GM18870 (cell line): Measurements from ENCODE around the gene P2RY13.

Source experiments
- ATAC-seq: cut with Tn5 transposase; IDR thresholded peaks from one replicate; pipeline ENCODE4 v1.9.1; 2021; ENCODE audit warnings: moderate library complexity; ENCODE audit not compliant: unreplicated experiment

P2RY13 gene

DNA sequence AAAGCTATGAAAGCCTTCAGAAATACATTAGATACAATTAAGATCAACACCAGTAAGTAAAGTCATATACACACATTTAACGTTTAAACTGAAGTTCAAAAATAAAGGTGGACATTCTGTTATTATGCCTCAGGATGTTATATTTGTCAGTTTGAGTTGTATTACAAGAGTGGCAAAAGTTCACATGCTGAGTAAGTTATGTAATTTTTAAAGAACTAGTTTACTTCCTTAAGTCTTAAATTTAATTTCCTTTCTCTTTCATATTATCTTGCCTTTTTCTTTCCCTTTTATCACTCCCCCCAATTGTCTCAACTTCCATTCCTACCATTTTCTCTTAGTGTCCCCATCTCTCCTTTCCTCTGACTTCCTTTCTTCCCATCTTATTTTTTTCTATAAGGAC is 7.8 kb downstream of the P2RY13 start:
- no peak for ATAC-seq

- no peak for ATAC-seq
These were observed 9.2 kb downstream of the P2RY13 start for GRCh38 chr3:151320131-151320530.

GRCh38 chr3:151319628-151320027 is 9.7 kb downstream of the P2RY13 start:
- ATAC-seq, result no peak

DNA sequence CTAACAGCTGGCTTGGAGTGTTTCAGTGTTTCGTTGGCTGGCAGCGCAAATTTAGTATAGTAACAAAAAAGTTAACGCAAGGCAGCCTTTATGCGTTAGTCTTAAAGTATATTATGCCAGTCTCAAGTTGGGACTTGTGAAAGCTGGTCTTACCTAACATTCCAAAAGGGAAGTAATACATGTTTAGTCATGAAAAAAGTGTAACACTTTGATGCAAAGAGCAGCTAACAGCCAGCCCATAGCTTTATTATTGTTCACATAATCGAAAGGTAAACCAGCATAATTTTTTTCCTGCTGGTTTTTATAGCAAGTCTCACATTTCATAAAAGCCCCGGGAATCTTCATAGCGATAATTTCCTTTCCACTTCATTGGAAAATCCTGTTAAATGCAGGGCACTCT is 10.4 kb downstream of the P2RY13 start:
- no peak for ATAC-seq

GRCh38 chr3:151318313-151318712 is 11.0 kb downstream of the P2RY13 start:
- ATAC-seq, result no peak

DNA sequence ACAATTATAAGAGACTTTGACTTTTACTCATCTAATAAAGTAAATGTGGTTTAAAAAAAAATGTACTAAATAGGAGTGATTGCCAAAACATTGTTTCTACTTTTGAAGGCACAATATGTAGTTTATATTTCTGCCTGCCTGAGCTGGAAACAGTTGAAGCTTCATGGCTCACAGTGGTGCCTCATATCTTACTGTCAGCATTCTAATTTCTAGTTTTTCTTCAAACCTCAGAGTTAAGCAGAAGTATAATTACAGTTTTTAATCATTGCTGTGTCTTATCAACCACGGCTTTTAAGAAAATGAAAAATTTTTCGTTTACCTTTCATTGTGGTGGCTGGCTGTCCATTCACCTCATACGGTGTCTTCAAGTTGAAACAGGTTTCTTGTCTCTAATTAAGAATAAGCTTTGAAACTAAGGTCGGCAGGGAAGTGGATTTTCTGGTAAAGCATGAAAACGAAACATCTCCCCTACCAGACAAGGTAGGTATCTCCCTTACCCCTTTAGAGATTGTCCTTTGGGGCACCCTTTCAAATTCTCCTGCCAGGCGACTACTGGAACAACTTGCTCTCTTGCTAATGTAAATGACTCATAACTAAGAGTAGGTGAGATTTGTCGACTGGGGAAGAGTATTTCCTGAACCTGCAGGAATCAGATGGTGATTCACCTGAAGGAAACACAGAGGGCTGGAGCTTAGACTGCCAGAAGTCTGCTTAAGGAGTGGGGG is 12.9 kb downstream of the P2RY13 start, which contains the start of gene GPR87:
GPR87 (minus strand) TSS at position 554 of the 725 bp plus-strand sequence. CDS start 16,720 bp downstream, outside the sequence.
- peak; percentile 56 for ATAC-seq

DNA sequence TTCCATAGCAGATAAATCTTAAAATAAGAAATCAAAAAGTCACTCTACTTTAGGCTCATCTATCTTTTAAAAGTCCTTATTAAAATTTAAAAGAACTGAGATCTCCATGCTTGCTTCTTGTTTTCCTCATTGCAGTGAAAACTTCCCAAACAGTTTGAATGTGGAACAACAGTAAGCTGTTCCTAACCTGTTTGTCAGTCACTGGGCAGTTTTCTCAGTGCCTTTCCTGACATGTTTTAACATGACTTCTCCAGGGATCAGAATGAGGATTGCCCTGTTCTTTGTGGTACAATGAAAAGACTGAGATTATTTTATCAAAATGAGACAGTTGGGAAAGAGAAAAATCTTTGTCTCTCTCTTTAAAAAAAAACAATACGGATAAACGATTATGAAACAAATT is 13.5 kb downstream of the P2RY13 start:
- no peak for ATAC-seq

GRCh38 chr3:151315136-151315535 is 14.2 kb downstream of the P2RY13 start:
- no peak for ATAC-seq

GRCh38 chr3:151314593-151314992 is 14.8 kb downstream of the P2RY13 start:
- ATAC-seq, result no peak

- no peak for ATAC-seq
These were observed 15.2 kb downstream of the P2RY13 start for GRCh38 chr3:151314137-151314536.

DNA sequence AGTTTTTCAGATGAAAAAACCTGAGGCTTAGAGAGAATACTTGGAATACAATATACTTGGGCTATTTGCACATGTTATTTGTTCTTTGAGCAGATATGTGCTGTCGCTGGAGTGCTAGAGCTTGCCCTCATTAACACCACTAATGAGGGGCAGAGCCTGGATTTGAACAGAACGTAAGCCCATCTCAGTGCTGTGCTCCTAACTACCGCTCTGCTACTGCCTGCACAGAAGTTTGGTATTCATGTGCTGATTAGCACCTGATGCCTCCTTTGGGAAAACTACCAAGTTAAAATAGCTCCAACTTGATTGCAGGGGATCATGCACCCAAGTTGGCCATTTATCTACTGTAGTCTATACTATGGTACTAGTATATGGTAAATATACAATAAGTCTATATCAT is 16.4 kb downstream of the P2RY13 start:
- no peak for ATAC-seq

DNA sequence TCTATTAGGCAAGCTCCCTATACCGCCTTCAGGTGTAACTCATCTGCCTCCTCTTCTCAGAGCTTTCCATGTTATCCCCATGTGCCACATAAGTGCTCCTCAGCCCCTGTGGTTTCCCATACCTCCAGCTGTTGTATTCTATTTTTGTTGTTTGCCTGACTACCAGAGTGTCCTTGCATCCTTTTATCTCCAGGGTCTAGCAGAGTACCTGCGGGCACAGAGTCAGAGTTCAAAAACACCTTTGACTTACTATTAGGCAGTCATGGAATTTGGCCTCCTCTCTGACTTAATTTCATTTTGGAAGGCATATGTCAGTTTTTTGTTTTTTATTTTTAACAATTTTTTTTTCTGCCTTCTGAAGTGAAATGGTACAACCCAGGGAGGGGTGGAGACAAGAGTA is 19.8 kb downstream of the P2RY13 start:
- ATAC-seq, result no peak

DNA sequence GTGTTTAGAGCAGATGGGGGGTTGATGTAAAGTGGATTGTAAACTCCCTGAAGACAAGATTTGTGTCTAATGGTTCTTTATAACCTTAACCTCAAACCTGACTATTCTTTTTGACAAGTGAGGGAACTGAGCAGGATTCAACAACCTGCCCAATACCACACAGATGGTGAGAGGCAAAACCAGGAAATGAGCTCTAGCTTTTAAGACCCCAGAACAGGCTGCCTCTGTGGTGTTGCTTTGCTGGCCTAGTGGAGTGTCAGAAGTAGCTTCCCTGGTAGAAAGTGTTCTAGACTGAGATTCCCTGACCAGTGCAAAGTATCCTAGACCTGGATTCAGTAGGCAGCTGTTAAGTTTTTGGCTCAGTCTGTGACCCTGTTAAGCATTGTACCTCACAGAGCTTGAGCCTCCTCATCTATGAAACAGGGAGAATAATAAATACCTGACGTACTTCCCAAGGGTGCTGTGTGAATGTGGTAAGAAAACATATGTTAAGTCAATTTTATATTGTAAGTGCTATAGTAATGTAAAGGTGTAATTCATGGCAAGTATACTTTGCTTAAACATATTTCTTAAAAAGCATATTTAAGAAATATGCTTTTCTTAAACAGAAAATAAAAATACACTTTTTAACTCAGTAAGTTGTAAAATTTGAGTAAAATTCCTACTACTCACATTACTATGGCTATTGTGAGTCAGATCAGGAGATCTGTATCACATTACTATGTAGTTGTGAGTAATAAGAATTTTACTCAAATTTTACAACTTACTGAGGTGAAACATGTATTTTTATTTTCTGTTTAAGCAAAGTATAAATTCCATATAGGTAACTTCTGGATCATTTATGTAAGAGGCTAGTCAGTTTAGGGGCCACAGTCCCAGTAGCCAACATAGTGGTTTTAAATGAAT is 21.5 kb downstream of the P2RY13 start:
- no peak for ATAC-seq

GRCh38 chr3:151307131-151307530 is 22.2 kb downstream of the P2RY13 start:
- ATAC-seq, result no peak

- ATAC-seq, result no peak
These were observed 23.1 kb downstream of the P2RY13 start for GRCh38 chr3:151306168-151306810.

GRCh38 chr3:151305775-151306151 is 23.6 kb downstream of the P2RY13 start:
- no peak for ATAC-seq

GRCh38 chr3:151305060-151305774 is 24.1 kb downstream of the P2RY13 start:
- no peak for ATAC-seq

DNA sequence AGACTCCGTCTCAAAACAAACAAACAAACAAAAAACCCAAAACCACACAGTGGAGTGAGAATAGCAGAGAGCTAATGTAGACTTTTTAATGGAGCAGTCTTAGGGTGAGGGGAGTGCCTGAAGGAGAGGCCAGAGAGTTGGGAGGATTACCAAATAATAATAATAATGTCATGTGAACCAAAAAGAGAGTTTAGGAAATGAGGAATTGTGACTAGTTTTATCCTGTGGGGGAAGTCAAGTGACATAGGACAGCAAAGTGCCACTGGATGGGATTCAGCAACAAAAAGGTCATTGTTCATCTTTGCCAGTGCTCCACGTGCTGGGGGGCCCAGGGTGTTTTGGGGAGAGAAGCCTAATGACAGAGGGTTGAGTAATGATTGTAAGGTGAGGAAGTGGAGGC is 25.6 kb downstream of the P2RY13 start:
- ATAC-seq, result no peak

GRCh38 chr3:151301787-151302186 is 27.6 kb downstream of the P2RY13 start:
- ATAC-seq, result no peak

DNA sequence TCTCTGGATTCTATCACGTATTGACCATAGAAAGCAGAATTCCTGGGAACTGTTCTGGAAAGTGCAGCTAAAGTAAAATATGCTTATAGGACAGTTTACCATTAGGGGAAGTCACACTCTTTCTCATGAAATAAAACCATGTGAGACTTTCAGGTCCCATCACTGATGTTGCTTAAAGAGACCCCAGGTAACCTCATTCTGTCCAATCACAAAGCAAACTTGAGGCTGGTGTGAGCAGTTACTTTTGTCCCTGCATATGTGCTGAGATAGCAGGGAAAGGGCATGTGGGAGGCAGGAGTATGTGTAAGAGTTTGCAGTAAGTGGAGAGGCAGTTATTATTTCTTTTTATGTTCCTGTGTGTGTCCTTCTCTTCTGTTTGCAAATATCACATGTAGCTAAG is 28.8 kb downstream of the P2RY13 start:
- no peak for ATAC-seq

DNA sequence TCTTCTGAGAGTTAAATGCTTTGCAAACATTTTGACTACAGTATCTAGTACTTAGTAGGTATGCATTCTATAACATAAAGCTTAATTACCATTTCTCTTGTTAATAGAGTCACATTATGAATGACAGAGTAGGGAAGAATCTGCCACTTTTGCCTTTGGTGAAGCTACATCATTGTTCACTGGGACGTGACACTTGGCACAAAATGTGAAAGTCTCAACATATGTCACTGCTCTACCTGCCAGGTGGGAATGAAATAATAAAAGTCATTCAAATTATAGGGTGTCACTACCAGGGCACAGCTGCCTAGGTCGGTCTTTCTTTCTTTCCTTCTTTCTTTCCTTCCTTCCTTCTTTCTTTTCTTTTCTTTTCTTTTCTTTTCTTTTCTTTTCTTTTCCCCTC is 30.3 kb downstream of the P2RY13 start:
- ATAC-seq, result no peak
